GM19452 (cell line): ENCODE results near the gene S1PR3.

Experiments
- ATAC-seq: cut with Tn5 transposase; IDR thresholded peaks from one replicate; pipeline ENCODE4 v1.9.1; 2021; ENCODE audit not compliant: unreplicated experiment

The S1PR3 gene

DNA sequence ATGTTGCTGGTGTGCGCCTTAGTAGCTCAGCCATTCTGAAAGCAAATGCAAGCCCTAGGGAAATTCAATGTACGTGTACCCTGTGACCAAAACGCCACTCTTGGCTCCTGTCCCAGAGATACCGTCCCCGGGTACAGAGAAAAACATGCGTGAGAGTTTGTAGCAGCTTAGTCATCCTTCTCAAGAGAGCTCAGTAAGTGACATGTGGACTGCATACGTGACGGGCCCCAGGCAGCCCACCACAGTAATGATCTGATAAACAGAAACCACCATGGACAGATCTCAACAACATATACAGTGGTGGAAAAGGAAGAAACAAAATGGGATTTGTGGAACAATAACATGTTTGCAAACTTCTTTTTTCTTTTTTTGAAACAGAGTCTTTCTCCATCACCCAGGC is 45.1 kb downstream of the S1PR3 start:
- ATAC-seq = no peak

DNA sequence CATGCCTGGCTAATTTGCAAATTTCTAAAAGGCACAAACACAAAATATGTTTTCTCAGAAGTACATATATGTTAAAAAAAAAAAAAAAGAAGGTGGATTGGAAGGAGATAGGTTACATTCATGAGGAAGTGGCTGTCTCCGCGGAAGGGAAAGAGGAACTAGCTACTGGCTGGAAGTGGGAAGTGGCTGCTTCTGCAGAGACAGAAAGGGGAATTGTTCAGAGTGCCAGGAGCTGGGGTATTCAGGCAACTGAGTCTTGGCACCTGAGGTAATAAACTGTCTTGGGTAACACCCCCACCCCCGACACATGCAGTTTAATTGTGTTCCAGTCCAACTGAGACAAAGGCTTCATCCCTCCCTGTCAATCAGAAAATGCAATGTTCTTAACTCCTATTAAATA is 45.6 kb downstream of the S1PR3 start:
- ATAC-seq = no peak

- ATAC-seq = no peak
These were observed 46.1 kb downstream of the S1PR3 start for GRCh38 chr9:89037346-89037745.

DNA sequence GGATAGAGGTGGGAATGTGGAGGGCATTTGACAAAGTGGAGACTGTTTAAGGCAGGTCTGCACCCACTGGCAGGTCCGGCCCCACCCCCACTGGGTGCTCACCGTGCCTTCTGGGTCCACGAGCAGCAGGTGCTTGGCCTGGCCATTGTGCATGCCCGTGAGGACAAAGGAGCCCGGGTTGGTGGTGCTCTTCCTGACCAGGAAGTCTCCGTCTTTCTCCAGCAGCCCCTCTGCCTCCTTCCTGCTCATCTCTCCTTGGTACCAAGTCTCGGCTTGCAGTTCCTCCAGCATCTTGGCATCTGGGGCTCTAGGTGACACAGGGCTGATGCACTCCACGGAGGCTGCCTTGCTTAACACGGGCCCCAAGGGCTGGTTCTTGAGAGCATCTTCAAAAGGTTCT is 46.6 kb downstream of the S1PR3 start:
- ATAC-seq = no peak

DNA sequence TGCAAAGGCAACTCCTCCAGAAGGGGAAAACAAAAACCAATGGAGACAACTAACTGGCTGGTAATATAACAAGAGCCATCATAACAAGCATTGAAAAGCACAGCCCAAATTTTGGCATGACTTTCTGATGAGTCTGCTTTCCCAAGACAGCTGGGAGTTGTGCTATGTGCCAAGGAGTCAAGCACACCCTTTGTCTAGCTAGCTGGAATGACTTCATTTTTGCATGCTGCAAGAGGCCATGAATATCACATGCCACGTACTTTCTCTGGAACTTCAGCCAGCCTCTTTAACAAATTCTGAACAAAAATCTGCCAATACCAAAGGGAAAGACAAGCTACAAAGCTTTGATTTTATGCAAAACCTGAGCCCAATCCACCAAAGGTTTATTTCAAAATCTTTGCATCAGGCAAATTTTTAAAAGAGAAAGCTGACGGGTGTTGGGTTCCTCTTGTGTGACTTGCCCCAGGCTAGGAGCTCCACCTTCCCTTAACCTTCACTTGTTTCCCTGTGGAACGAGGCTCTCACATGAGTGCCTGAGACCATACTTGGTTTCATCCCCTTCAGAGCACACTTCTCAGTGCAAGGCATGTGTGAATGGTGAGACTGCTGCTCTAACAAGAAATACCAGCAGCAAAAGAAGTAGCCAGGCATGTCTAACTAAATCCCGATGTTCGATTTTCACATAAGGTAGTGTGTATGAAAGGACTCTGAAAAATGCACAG is 47.3 kb downstream of the S1PR3 start:
- no peak for ATAC-seq

- no peak for ATAC-seq
These were observed 47.8 kb downstream of the S1PR3 start for GRCh38 chr9:89039104-89039465.

GRCh38 chr9:89039664-89040063 is 48.4 kb downstream of the S1PR3 start:
- ATAC-seq = no peak

DNA sequence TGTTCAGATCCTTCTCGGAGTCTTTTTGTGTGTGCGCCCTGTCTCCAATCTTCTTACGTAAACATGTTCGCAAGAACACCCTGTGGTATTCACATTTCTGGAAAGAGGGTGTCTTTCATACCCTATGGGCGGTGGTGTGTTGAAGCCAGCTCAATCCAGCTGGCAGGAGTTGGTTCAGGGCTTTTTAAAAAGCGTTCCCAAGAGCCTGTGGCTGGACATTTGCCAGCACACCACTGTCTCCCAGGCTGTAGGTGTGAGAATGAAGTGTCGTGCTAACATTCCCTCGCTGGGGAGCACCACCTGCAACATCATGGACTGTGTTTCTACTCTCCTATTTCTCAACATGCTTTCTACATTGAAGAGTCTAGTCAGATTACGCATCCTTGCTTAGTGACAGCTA is 51.7 kb downstream of the S1PR3 start:
- ATAC-seq = no peak

- ATAC-seq = no peak
These were observed 52.8 kb downstream of the S1PR3 start for GRCh38 chr9:89044104-89044503.

DNA sequence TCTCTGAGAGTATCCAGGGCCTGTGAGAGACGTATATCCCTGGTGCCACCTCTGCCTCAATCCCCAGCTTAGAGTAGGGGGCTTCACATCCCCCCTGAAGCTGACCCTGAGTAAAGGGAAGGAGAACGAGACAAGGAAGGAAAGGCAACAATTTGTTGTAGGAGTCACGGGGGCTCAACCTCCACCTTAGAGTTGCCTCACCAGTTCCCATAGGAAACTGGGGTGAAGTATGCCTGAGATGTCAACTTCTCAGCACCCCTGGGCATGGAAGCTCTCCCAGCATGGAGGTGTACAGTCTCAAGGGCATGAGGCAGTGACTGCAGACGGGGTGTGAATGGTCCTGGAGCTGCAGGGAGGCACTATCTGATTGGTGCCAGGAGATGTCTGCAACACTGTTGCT is 53.6 kb downstream of the S1PR3 start:
- ATAC-seq = no peak

DNA sequence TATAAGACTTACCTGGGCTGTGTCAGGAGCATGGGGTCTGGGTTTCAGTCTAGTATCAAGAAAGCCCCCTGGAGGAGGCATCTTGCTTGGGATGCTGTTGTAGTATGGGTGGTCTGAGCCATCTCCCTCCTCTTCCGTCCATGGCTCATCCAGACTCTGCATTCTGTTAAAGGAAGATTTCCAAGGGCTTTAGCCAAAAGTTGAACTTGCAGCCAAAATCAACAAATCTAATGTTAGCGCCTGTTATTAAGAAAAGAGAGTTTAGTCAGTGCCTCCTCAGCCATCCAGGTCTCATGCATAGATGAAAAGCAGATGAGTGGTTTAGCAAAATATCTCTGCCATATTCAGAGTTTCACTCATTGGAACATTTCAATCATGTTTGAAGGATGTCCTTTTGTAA is 55.6 kb downstream of the S1PR3 start:
- no peak for ATAC-seq

GRCh38 chr9:89047667-89048066 is 56.4 kb downstream of the S1PR3 start:
- ATAC-seq = no peak

DNA sequence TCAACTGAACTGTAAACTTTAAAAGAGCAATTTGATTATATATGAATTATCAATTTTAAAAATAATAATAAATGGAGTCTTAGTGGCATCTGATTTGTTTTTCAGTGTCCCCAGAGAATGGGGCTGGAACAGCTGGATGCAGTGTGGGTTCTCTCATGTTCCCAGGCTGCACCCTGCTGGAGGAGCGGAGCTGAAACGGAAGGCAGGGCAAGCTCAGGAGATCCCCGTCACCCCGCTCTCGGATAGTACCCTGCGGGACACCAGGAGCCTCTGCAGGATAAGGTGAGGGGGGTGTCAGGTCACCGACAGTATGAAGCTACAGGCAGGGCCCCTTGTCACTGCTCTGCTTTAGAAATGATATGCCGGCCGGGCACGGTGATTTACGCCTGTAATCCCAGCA is 57.3 kb downstream of the S1PR3 start:
- ATAC-seq = no peak

GRCh38 chr9:89049646-89050045 is 58.4 kb downstream of the S1PR3 start:
- ATAC-seq = no peak

- ATAC-seq = no peak
These were observed 60.3 kb downstream of the S1PR3 start for GRCh38 chr9:89051421-89052025.

DNA sequence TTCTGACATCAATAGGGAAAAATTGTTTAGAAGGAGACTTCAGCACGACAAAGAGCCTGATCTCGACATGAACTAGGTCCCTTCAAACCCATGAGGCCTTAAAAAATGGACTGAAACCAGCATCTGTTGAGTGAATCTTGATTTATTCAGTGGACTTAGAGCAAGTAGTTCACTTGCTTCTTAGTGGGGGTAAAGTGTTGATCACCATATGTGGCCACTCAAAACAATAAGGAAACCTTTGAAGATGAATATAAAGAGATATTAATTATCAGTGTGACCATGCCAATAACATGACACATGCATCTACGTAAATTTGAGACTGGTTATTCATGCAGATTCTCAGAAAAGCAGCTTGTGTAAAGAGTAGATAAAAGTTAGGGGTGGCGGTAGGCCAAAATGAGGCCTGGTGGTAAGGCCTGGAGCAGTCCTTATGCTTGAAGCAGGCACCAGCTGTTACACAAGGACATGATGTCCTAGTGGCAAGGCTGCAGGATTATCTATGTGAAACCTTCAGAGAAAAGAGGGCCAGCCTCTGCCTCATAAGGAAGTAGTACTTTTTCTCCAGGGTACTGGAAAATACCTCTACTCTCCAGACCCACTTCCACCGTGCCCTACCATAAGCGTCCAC is 61.3 kb downstream of the S1PR3 start:
- no peak for ATAC-seq

GRCh38 chr9:89053301-89053700 is 62.0 kb downstream of the S1PR3 start:
- no peak for ATAC-seq
